Measurements from ENCODE around the gene COL23A1.

COL23A1 gene

GRCh38 chr5:178469975-178470759 is 120.0 kb downstream of the COL23A1 start:
- DNase-seq: no peak

GRCh38 chr5:178469011-178469974 is 120.9 kb downstream of the COL23A1 start:
- no peak for DNase-seq

- no peak for DNase-seq
Measured at GRCh38 chr5:178468196-178468685, 122.0 kb downstream of the COL23A1 start.

GRCh38 chr5:178467568-178468195 is 122.5 kb downstream of the COL23A1 start:
- no peak for DNase-seq

- DNase-seq: no peak
Measured at GRCh38 chr5:178467205-178467567, 123.0 kb downstream of the COL23A1 start.

- DNase-seq: no peak
Measured at GRCh38 chr5:178466342-178466741, 123.9 kb downstream of the COL23A1 start.

GRCh38 chr5:178465861-178466288 is 124.3 kb downstream of the COL23A1 start:
- no peak for DNase-seq

- DNase-seq: no peak
Measured at GRCh38 chr5:178465228-178465860, 124.8 kb downstream of the COL23A1 start.

GRCh38 chr5:178464431-178465048 is 125.7 kb downstream of the COL23A1 start:
- no peak for DNase-seq

- no peak for DNase-seq
Measured at GRCh38 chr5:178463321-178464155, 126.7 kb downstream of the COL23A1 start.

- DNase-seq: no peak
Measured at GRCh38 chr5:178462816-178463215, 127.4 kb downstream of the COL23A1 start.

- DNase-seq: no peak
Measured at GRCh38 chr5:178462076-178462475, 128.1 kb downstream of the COL23A1 start.

GRCh38 chr5:178461004-178461730 is 129.0 kb downstream of the COL23A1 start:
- peak; percentile 30 for DNase-seq

- DNase-seq: no peak
Measured at GRCh38 chr5:178460598-178460997, 129.6 kb downstream of the COL23A1 start.

GRCh38 chr5:178460174-178460573 is 130.0 kb downstream of the COL23A1 start:
- DNase-seq: no peak

- no peak for DNase-seq
Measured at GRCh38 chr5:178458140-178458539, 132.1 kb downstream of the COL23A1 start.

- no peak for DNase-seq
Measured at GRCh38 chr5:178457471-178457870, 132.7 kb downstream of the COL23A1 start.

- no peak for DNase-seq
Measured at GRCh38 chr5:178455480-178455835, 134.7 kb downstream of the COL23A1 start.

GRCh38 chr5:178454821-178455479 is 135.2 kb downstream of the COL23A1 start:
- DNase-seq: no peak

- no peak for DNase-seq
Measured at GRCh38 chr5:178454303-178454702, 135.9 kb downstream of the COL23A1 start.
